Measurements from ENCODE around the gene EGR4.

EGR4 gene

DNA sequence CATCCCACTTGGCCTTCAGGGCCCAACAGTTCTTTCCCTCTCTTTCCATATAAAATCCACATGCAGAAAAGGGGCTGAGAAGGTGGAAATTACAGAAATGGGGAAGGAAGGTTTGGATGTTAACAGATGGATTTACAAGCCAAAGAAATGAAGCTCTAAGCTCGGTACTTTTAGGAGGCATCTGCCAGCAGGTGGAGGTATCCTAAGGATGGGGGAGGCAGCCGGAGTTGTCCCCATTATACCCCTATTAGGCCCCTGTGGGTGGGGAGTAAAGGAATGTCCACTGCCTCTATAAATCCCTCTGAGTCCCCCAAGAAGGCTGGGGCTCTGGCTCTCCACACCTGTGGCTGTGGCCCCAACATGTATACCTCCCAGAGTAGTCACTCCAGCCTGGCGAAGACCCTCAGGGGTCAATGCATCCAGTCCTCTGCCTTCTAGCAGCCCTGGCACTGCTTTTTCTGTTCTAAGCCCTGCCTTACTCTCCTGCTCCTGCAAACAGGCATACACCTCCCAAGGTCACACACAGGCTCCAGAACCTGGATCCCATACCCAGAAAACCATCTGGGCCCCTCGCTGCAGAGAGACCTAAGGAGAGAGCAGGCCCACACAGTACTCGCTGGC lies 10.3 kb downstream of the EGR4 start:
- DNase-seq = no peak
- no peak overlapping the region for H3K27ac ChIP-seq
- in situ Hi-C loops (cut with HindIII; ENCODE audit: low pct_ligation_motif_present, low sequenced_read_pairs) = no loop called here
- TF ChIP-seq CTCF (IDR thresholded peaks at IDR 0.05; ENCODE audit: low read depth, low read length, missing control alignments) = no peak
- no peaks in the 10 kb centered on the region for H3K36me3 ChIP-seq (replicated peaks)
- H3K4me3 ChIP-seq (ENCODE audit: low read depth, low read length) = peak overlapping the region; percentile 62
- peaks cover 4% of the 10 kb centered on the region for H3K27me3 ChIP-seq (replicated peaks)

GRCh38 chr2:73281244-73281643 lies 12.1 kb downstream of the EGR4 start:
- in situ Hi-C loops (cut with HindIII; ENCODE audit: low pct_ligation_motif_present, low sequenced_read_pairs) = no loop called here
- peaks cover 4% of the 10 kb centered on the region for H3K27me3 ChIP-seq (replicated peaks)
- DNase-seq = no peak
- H3K36me3 ChIP-seq (replicated peaks) = no peaks in the 10 kb centered on the region
- no peak overlapping the region for H3K27ac ChIP-seq
- no peak overlapping the region for H3K4me3 ChIP-seq (ENCODE audit: low read depth, low read length)
- no peak for TF ChIP-seq CTCF (IDR thresholded peaks at IDR 0.05; ENCODE audit: low read depth, low read length, missing control alignments)

- no peak for DNase-seq
- no peak overlapping the region for H3K27ac ChIP-seq
- no peak for TF ChIP-seq CTCF (IDR thresholded peaks at IDR 0.05; ENCODE audit: low read depth, low read length, missing control alignments)
- in situ Hi-C loops (cut with HindIII; ENCODE audit: low pct_ligation_motif_present, low sequenced_read_pairs) = no loop called here
- no peaks in the 10 kb centered on the region for H3K36me3 ChIP-seq (replicated peaks)
- H3K27me3 ChIP-seq (replicated peaks) = peaks cover 2% of the 10 kb centered on the region
- H3K4me3 ChIP-seq (ENCODE audit: low read depth, low read length) = no peak overlapping the region
These were observed 13.5 kb downstream of the EGR4 start for GRCh38 chr2:73279852-73280251.

DNA sequence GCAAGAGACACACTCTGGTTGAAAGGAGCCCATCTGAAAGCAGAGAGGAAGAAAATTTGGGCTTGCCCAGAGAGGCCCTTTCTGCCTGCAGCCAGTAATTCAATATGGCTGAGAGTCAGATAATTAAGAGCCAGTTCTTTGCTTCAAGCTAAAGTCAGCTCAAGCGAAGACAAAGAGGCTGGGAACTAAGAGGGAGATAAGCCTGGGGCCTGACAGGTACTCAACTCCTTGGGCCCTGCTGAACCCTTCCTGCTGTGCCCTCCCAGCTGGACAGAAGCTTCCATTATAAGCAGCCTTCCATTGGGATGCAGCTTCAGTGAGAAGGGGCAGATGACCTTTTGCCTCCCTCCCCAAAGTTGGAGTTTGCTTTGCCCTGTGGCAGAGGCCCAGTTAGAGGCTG lies 21.1 kb downstream of the EGR4 start:
- Histone ChIP-seq H3K4me3 (ENCODE audit: low read depth, low read length) (no peak overlapping the region), H3K36me3 (replicated peaks) (no peaks in the 10 kb centered on the region), H3K27me3 (replicated peaks) (peaks cover 32% of the 10 kb centered on the region), H3K27ac (no peak overlapping the region)
- no peak for TF ChIP-seq CTCF (IDR thresholded peaks at IDR 0.05; ENCODE audit: low read depth, low read length, missing control alignments)
- DNase-seq = no peak
- in situ Hi-C loops (cut with HindIII; ENCODE audit: low pct_ligation_motif_present, low sequenced_read_pairs) = no loop called here

DNA sequence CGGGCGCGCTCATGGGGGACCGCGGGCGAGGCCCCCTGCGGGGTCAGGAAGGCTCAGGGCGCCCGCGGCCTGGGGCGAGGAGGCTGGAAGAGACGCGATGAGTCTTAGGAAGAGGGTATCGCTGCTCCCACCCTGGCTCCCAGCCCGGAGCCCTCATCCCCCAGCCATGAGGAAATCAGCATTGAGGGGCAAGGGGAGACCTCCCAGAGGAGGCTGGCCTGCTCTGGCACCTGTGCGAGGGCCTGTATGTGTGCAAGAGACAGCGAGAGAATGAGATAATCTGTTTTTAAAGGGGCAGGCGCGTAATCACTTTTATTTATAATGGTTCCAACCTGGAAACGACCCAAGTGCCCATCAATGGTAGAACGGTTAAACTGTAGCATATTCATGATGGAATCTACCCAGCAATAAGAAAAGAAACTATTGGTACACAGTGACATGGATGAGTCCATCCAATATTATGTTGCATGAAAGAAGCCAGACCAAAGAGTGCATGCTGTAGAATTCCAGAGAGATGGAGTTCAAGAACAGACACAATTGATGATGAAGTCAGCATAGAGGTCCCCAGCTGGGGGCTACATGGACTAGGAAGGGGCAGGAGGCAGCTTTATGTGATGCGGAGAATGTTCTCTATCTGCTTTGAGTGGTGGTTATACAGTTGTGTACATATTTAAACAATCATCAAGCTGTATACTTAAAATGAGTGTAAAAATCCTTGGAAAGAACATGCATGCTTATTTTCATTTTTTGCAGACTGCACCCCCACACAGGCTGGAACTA lies 23.5 kb downstream of the EGR4 start:
- in situ Hi-C loops (cut with HindIII; ENCODE audit: low pct_ligation_motif_present, low sequenced_read_pairs) = no loop called here
- no peak for DNase-seq
- no peak for TF ChIP-seq CTCF (IDR thresholded peaks at IDR 0.05; ENCODE audit: low read depth, low read length, missing control alignments)
- H3K27ac ChIP-seq = no peak overlapping the region
- no peaks in the 10 kb centered on the region for H3K36me3 ChIP-seq (replicated peaks)
- no peak overlapping the region for H3K4me3 ChIP-seq (ENCODE audit: low read depth, low read length)
- peaks cover 35% of the 10 kb centered on the region for H3K27me3 ChIP-seq (replicated peaks)
